NK-92 (cell line): Measurements from ENCODE around the gene SUV39H1.
"Not testable (repeated sequence)": the region's sequence is repeated elsewhere in the genome, so short reads cannot be mapped to it uniquely, and the experiment has no call there.

Experiments
- DNase-seq: peaks from one replicate; lab custom pipeline; 2025; ENCODE audit not compliant: unreplicated experiment; lab: John Stamatoyannopoulos, UW

SUV39H1 gene

DNA sequence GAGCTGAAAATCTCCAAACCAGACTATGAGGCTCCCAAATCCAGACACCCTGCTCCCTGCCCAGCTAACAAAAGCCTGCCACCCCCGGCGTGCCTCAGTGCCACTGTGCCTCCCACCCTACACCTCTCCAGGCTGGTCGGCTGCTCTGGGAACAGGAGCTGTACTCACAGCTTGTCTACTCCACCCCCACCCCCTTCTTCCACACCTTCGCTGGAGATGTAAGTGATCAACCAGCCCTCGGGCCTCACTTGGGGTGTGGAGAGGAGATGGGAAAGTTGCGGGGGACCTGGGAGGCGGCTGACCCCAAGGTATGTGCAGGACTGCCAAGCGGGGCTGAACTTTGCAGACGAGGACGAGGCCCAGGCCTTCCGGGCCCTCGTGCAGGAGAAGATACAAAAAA, 11.1 kb upstream of the SUV39H1 start:
- no peak for DNase-seq

DNA sequence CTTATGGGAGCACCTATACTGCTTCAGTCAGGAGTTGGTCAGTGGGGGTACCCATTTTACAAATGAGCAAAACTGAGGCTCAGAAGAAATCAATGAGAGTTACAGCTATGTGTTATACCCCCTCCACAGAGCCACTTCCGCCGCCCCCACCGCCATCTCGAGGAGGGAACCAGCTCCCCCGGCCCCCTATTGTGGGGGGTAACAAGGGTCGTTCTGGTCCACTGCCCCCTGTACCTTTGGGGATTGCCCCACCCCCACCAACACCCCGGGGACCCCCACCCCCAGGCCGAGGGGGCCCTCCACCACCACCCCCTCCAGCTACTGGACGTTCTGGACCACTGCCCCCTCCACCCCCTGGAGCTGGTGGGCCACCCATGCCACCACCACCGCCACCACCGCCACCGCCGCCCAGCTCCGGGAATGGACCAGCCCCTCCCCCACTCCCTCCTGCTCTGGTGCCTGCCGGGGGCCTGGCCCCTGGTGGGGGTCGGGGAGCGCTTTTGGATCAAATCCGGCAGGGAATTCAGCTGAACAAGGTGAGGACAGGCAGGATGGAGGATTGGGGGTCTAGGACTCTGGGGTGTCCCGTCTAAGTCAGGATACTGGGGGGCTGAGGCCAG, 7.9 kb upstream of the SUV39H1 start:
- DNase-seq, result no peak

DNA sequence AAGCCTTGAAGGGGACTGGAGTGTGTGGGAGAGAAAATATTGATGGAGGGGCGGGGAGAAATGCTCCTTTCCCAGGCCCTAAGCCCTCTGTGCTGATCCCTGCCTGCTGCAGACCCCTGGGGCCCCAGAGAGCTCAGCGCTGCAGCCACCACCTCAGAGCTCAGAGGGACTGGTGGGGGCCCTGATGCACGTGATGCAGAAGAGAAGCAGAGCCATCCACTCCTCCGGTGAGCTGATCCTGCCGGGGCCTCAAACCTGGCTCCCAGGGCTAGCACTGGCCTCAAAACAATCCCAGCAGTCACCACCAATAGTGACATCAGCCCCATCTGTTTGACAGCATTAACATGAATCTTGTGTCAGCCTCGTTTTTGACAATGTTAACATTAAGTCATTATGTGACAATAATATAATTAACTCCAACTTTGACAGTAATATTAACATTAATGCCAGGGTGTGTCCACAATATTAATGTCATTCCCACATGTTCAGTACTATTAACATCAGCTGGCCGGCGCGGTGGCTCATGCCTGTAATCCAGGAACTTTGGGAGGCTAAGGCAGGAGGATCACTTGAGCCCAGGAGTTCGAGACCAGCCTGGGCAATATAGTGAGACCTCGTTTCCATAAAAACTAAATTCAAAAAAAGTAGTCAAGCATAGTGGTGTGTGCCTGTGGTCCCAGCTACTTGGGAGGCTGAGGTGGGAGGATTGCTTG, 7.2 kb upstream of the SUV39H1 start:
- DNase-seq, result no peak

DNA sequence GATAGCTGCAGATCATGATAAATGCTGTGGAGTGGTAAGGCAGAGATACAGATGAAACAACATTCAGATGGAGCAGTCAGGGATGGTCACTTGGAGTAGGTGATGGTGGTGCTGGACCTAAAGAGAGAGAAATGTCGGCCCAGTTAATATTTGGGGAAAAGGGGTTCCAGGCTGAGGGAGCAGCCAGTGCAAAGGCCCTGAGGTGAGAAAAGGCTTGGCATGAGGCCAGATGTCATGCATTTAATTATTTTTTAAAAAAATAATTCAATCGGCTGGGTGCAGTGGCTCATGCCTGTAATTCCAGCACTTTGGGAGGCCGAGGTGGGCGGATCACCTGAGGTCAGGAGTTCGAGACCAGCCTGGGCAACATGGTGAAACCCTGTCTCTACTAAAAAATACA, 4.8 kb upstream of the SUV39H1 start:
- not testable (repeated sequence) for DNase-seq

DNA sequence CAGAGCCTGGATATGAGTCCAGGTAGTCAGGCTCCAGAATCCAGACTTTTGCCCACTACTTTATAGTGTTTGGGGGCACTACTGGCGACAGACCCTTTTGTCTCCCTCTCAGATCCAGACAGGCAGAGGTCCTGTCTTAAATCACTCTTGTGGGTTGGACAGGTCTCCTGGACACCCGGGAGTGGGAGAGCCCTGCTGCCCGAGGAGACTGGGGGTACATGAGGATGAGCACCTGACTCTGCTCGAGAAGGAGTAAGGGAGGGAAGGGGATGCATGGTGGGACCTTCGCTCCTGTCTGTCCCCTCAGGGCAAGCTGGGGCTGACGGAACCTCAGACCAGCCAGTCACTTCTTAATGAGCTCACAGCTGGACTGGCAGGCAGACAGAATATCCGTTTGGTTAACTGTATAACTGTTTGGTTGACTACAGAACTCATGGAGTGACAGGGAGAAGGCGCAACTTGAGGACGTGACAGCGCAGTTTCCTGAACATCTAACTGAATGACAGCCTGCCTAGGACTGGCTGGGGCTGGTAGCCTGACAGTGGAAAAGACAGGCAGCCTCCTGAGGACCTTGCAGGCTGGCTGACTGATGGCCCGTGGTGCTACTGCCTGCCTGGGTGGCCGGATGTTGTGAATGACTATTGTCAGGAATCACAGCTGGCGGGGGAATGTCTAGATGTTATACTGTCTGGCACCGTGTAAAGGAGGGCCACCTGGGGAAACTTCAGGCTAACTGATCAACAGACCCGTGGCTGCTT, 1.6 kb upstream of the SUV39H1 start:
- DNase-seq, result no peak

DNA sequence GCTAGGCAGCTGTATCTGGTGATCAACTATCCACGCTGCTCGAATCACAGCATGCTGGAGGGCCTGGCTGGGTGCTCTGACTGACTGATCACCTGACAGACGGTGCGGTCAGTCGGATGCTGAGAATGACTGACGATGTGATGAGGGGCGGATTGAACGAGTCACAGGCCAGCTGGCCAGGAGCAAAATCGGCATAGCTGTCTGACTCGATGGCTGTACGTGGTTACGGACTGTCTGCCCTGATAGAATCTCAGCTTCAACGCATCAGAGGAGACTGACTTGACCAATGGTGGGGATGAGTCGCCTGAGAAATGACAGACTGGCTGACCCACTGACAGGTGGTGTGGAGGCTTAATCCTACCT, 1.0 kb upstream of the SUV39H1 start:
- no peak for DNase-seq

DNA sequence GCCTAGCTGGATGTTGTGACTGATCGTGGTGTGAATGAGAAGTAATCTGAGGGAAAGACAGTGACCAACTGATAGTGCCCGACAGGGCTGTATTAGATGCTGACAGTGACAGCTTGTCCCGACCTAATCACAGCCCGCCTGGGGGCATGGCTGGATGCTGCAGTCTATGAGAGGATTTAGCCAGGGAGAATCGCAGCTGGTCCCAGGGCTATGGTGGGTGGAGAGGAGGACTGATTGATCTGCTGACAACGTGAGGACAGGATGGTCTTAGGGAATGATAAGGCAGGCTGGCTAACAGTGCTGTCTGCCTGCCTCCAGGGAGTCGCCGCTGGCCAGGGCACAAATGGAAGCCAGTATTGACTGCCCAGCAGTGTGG, 621 bp upstream of the SUV39H1 start:
- no peak for DNase-seq

DNA sequence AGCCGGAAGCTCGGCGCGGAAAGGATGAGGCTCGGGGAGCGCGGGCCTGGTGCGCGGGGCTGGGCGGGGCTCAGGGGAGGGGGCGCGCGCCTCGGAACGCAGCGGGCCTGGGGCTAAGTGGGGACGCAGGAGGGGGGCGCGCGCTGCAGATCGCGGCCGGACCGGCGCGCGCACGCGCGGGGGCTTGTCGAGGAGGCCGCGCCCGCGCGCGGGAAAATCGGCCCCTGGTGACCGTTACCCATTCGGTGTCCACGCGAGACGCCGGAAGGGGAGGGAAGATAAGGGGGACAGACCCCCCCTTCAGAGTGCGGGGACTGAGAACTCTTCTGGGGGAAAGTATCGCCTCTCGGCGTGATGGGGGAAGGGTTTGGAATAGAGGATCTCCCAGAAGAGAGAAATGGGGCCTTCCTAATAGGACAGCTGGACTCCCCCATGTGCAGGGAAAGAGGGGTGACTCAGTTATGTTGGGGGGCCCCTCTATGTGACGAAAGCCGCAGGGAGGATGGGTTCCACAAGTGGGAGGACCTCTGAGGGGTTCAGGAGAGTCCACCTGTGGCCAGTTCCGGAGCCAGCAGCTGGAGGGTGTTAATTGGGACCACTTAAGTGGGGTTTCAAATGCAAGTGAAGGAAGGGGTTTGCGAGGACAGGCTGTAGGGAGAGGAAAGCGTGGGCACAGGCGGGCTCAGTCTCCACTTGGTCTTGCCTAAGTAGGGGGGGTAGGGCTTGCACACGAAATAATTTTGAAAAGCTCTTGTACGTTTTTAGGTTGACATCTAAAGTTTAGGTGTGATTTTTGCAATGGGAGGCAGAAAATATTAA, 584 bp downstream of the SUV39H1 start:
- DNase-seq, result no peak

DNA sequence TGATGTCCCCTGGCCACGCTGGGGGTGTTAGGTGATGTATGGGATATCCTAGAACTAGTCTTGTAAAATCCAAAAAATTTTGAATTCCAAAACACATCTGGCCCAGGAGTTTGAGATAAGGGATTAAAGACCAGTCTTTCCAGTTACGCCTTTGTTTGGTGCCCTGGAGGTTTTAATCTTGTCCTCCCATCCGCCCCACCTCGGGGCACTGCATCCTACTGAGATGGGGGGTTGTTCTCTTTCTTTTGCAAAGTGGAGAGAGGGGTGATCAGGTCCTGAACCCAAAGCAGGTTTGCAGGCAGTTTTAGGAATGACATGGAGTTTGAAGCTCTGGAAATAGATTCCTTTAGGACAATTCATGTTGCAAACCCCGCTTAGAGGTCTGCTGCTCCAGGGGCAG, 1.8 kb downstream of the SUV39H1 start:
- DNase-seq, result no peak

DNA sequence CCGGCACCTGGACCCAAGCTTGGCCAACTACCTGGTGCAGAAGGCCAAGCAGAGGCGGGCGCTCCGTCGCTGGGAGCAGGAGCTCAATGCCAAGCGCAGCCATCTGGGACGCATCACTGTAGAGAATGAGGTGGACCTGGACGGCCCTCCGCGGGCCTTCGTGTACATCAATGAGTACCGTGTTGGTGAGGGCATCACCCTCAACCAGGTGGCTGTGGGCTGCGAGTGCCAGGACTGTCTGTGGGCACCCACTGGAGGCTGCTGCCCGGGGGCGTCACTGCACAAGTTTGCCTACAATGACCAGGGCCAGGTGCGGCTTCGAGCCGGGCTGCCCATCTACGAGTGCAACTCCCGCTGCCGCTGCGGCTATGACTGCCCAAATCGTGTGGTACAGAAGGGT, 3.7 kb downstream of the SUV39H1 start:
- DNase-seq, result no peak

DNA sequence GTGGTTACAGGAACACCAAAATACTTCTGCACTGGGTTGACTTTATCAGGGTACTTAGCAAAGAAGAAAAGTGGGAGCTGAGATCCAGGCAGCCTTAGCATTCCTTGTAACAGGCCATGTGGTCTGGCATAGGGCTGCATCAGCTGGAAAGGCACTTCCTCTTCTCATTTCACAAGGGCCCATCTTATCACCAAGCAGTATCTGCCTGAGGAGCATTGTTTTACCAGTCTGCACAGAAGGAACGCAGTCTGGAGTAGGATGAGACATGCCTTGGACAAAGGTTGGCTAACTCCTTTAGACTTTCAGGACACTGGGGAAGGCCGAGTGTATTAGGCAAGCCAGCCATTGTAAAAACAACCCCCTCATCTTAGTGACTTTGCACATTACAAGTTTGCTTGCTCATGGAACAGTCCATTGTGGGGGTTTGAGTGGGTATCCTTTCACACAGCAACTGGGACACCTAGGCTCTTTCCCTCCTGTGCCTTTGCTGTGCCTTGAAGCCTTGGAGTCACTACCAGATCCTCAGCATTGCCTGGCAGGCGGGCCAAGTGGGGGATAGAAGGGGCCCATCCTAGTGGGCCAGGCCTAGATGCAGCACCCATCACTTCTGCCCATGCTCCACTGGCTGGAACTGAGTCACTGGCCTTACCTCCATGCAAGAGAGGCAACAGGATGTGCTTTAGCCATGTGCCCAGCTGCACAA, 4.6 kb downstream of the SUV39H1 start:
- DNase-seq, result no peak

DNA sequence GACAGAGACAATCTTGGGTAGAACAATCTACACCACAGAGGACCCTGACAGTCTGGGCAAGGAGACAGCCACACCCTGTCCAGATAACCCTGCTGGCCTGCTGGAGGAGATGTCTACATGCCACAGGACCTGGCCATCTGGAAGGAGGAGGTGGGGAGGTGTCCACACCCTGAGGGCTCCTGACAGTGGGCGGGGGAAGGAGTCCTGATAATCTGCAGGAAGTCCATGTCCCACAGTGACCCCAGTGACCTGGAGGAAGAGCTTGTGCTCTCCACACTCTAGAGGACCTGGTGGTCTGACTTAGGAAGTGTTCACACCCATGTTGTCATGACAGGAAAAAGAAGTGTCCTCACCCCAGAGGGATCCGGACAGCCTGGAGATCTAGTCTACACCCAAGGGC, 5.5 kb downstream of the SUV39H1 start:
- DNase-seq, result no peak

DNA sequence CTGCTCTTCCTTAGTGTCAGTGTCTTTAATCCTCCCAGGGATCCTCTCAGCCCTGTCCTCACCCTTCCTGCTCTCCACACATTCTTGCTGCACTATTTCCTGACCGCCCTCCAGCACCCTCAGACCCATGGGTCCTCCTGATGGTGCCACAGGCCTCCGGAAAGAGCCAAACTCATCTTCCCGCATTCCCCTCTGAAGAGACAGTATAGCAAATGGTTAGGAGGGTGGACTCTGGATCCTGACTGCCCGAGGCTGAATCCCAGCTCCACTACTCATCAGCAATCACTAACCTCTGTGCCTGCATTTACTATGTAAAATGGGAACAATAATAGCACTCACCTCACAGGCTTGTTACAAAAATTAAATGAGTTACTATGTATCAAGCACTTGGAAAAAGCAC, 6.2 kb downstream of the SUV39H1 start:
- DNase-seq, result no peak

DNA sequence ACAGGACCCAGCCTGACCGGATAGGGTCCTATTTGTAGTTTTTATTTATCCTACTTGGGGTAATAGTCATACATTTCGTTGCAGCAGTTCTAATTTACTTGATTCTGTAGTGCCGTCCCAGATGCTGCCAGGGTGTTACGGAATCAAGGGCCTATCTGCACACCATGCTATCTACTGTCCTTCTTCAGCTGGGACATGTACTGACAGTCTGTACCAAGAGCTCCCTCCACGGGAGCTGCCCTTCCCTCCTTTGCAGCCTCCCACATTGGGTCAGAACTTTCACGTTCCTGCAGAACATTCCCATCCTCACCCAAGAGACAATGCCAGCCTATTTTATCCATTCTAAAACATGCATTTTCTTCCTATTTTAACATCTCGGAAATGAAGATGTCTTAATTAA, 6.7 kb downstream of the SUV39H1 start:
- DNase-seq, result no peak

DNA sequence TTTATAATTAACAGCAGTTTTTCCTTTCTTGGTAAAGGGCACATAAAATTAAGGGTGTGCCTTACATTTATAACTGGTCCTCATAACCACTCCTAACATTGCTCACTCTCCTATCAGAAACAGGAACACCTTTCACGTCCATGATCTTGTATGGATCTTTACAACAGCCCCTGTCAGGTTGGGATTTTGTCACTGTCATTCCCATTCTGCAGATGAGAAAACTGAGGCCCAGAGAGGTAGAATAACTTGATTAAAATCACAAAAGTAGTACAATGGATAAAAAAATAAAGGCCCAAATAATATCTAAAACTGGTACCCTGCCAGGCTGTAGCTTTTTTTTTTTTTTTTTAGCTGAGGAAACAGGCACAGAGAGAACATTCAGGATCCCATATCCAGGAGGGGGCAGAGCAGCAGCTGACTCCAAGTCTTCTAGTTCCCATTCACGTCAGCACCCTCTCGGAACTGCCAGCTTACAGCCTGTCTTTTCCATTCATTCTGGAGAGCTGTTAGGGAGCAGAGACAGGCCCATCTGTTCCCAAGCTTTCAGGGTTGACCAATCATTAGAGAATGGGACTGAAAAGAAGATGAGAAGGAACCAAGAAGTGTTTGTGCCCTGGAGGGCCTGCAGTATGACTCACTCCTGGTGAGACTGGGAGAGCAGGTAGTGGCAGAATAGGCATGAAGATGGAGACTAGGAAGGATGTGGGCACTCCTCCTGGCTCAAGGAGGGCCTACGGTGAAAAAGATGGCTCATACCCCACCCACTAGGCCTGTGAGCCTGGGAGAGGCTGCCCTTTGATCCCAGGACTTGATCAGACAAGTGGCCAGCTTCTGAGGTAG, 7.3 kb downstream of the SUV39H1 start:
- no peak for DNase-seq

DNA sequence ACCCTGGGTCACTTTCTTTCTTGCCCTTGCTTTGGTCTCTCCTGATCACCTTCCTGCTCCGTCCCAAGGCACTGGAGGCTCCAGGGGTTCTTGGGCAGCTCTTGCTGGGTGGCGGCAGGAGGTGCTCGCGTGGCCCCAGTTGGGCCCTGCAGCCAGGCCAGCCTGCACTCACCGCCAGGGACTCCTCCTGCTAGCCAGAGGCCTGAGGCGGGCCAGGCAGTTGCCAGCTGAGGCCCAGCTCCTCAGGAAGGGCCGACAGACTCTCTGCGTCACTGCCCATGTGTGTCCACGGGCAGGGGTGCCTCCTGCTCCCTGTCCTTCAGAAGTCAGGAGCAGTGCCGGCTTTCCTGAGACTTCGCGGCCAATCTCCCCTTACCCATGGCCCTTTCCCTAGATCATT, 9.3 kb downstream of the SUV39H1 start:
- DNase-seq, result no peak

DNA sequence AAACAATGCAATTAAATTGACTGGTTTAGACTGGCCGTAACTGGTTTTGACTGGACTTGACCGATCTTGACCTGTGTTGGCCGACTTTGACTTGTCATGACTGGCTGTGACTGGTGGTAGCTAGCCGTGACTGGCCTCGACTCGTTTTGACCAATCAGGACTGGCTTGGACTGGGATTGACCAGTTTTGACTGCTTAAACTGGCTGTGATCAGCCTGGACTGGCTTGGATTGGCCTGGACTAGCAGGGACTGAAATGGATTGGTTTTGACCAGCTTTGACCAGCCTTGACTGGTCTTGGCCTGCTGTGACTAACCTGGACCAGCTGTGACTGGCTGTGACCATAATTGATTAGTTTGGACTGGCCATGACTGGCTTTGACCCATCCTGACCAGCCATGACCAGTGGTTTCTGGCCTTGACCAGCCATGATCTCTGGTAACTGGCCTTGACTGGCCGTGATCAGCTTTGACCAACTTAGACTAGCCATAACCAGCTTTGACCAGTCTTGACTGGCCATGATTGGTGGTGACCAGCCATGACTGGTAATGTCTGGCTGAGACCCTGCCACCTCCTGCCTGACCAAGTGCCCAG, 13.1 kb downstream of the SUV39H1 start:
- no peak for DNase-seq

DNA sequence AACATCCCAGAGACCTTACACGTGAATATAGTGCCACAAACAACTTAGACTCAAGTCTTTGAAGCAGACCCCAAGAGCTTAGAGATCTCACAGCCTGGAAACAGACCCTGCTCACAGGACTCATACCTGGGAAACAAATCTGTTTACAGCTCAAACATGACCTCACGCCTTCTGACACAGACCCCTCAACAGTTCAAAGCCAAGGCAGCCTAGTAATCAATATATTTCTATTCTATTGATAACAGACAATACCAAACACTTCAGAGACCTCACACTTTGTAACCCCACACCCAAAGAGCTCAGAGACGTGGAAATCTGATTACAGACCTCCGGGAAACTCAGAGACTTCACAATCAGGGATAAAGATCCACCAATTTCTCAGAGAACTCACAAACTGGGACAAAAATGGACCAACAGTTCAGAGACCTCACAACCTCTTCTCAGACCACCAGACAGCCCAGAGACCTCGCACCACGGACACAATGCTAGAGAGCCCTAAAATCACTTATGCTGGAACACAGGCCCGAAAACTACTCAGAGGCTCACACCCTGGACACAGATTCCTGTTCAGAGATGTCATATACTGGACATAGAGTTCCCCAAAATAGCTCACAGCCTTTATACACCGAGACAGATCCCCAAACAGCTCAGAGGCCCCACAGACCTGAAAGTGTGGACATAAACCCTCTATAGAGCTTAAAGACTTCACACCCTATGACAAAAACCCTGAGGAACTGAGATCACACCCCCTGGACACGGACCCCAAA, 14.8 kb downstream of the SUV39H1 start:
- DNase-seq, result no peak

DNA sequence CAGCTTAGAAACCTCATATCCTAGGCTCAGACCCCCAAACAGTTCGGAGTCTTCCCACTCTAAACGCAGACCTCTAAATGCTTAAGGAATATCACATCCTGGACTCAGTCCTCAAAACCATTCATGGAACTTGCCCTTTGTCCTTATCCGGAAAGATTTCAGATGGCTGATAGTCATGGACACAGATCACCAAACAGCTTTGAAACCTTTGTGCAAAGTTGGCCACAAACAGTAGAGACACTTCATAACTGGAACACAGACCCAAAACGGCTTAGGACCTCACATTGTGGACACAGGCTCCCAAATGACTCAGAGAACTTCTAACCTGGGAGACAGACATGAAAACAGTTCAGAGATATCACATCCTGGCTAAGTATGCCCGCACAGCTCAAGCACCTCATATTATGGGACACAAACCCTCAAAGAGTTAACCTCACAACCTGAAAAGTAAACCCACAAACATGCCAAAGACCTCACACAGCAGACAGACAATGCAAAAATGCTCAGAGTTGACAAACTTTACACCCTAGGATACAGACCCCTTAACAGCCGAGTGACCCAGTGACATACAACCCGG, 15.5 kb downstream of the SUV39H1 start:
- DNase-seq, result no peak
